Daoy (cell line): ENCODE results near the gene NEDD9. TPM values are rescaled to one million over a fixed set of nuclear protein-coding genes. Genes with fewer than 3 reads are reported as not detected.

Experiments
- DNase-seq: peaks from one replicate; pipeline ENCODE4 v3.0.0-alpha.2; 2015; ENCODE audit warnings: low read depth
- total RNA-seq: library from RNA; depleted of rRNA; stranded (reverse); fragments of >200 nt; shearing (Covaris generic); gene quantifications from 2 replicates; pipeline ENCODE4 v1.2.3, GENCODE V29; 2014

The NEDD9 gene
- total RNA-seq, 1 experiment from 2014 or later: 20.5 TPM

DNA sequence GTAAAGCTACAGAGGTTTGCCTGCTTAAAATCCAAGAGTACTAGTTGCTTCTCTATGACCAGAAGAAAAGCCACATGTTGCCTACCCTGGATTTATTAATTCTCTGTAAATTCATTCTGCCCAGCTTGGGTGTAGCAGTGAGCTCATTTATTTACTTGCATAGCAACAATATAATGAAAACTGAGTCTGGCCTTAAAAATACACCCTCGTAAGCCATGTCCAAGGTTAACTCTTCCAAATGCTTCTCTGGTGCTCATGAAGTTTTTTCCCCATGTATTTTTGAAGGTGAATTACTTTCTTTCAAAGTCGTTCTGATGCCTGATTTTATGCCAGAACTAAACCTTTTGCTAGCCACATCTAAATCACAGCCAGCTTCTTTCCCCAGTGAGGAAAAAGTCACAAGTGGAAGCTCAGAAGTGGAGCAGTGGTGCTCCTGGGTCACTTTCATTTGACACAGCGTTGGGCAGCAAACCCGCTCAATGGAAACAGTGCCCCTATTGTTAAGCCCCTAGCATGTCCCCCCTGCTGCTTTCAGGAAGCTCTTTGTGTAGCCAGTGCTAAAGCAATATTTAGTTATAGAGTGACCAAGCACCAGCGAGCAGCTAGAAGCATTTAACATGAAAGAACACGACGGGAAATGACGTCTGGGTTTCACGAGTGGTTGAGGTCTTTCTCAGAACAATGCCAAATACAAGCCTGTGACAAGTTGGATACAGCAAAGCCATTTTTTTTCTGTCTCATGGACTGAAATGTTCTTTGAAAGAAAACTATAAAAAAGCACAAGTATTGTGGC lies 29.8 kb downstream of the NEDD9 start:
- DNase-seq: peak; percentile 41

DNA sequence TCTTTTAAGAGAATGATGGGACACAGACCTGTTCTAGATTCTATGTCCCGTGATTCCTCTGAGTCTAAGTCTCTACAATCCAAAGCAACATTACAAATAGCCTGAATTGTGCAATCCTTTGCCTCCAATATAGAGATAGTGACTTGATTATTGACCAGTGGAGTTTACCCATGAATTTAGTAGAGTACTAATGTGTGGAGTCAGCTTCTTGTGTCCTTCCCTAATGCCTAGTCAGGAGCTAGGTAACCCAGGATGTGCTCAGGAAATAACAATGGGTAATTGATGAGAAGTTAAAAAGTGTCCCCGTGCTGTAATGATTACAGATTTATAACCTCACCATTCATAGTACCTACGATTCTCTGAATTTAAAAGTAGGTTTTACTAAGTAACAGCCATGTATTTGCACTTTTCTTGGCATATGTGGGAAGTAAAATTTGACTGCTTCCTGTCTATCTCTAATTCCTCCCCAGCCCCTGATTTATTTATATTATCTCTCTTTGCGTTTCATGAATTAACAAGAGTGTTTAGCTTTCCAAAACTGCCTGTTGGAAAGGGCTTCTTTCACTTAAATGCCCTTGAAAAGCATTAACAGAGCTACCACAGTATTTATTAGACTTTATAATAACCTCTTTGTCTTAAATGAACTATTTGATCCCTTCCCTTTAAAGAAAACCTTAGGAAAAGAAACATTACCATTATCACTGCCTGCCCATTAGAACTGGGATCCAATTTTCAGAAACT lies 30.5 kb downstream of the NEDD9 start:
- DNase-seq: no peak

DNA sequence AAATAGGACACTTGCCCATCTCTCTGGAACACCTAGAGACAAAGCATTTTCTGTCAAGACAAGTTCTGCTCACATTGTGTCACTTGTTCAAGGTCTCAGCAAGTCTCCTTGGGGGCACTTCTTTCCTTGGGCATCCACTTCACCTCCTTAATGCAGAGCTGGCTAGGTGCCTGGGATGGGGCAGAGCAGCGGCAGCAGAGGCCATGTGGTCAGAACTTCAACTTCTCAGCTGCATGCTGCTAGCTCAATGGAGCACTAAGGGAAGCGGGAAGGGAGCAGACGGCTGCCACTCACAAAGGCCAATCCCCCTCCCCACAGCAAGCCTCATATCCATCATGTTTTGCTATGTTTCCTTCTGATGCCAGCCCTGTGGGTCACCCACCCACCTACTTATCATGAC lies 31.5 kb downstream of the NEDD9 start:
- DNase-seq: no peak

DNA sequence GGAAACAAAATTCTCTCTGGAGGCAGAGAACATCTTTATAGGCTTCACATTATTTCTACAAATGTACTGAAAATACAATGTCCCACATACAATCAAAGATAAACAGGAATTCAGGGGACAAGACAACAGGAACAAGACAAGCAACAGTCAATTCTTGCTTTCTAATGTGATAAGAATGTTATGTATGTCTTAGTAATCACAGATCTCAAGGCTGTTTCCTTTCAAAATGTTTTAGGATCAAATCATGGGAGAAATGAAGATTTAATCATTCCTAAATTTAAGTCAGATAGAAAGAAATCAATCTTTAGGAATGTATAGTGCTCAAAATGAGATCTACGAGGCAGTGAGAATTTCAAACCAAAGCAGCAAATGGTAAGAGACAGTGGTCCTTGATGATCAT lies 32.1 kb downstream of the NEDD9 start:
- no peak for DNase-seq

DNA sequence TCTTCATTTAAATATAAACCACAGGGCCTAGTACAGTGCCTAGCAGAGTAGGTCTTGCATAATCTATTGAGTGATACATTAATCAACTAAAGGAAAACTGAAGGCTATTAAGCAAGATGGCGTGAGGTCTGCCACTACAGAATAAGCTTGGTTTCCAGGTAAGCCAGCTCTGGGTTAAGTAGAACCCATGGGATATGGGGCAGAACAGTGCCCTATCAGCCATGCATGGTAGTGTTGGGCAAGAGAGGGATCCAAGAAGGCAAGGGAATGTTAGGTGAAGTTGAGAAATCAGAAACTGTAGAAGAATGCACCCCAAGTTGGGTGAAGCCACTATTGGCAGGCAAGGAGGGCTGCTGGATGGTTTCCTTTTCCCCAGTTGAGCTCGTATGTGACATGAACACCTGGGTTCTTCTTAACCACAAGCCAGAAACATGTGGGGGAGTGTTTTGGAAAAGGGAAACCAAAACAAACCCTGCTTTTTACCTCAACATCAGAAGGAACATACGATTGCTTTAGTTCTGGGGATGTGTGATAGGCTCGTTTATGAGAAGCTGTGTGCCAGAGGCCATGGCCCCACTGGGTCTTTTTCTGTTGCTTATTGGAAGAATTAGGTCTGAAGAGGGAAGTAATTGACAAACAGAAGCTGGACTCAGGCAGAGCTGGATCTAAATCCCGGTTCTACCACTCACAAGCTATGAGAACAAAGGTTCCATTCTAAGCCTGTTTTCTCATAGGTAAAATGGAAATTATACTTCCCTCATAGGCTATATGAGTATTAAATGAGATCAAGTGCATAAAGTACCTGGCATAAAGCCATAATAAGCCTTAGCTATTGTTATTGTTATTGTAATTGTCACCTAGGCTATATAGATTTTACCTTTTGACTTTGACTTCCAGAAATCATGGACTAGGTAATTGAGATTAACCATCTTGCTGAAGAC lies 33.5 kb downstream of the NEDD9 start:
- DNase-seq: no peak

DNA sequence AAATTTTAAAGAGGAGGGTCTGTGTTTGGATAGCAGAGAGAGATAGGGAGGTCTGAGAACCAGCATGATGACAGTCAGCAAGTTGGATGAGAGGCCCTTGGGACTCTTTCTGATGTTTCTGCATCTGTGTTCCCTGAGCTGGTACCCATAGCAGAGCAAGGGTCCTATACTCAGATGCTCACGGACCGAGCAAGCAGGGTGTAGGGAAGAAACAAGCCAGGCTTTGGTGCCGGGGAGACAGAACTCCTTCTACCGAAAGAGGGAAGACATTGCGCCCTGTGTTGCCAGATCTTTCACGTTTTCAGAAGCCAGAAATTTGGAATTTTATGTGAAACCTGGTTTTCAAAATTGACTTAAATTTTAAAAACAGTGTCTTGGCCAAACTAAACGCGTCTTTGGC lies 34.6 kb downstream of the NEDD9 start:
- DNase-seq: no peak

DNA sequence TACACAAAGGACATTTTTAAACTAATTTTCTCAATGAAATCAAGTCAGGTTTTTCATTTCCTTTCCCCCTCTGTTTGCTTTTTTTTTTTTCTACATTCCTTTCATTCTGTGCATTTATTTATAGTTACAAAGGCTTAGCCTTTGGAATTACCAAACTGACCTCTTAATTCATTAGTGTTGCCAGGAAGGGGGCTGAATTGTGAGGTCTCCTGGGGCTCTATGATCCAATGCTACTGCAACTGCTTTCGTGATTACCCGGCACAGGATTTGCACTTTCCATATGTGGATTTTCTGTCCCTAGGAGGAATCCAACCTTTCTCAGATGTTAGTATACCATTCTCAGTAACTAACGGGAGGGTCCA lies 35.3 kb downstream of the NEDD9 start:
- DNase-seq: peak; percentile 39

DNA sequence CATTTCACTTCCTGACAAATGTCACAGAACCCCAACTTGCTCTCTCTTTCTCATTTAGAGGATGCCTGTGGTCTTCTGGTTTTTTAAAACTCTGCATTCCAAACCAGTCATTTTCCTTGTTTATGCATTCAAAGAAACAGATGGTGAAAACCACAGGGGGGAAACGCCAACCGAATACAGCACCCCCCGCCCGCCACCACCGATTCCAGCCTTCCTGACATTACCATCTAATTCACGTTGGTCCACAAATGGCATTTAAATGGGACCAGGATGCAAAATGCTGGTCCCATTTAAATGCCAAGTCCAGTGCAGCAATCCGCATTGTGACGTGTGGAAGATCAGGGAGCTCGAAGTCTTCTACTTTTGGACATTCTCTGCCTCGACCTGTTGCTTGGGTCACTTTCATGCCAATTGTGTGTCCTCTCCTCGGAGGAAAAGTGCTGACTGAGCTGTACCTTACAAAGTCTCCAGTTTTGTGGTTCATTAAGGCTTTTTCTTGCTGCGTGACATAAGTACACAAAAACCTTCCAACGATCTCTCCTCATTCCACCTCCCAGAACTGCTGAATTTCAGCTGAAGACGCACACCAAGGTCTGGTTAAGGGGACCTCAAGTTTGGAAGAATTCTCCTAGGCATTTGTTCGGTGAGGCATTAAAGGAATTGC lies 35.8 kb downstream of the NEDD9 start:
- DNase-seq: peak; percentile 63

DNA sequence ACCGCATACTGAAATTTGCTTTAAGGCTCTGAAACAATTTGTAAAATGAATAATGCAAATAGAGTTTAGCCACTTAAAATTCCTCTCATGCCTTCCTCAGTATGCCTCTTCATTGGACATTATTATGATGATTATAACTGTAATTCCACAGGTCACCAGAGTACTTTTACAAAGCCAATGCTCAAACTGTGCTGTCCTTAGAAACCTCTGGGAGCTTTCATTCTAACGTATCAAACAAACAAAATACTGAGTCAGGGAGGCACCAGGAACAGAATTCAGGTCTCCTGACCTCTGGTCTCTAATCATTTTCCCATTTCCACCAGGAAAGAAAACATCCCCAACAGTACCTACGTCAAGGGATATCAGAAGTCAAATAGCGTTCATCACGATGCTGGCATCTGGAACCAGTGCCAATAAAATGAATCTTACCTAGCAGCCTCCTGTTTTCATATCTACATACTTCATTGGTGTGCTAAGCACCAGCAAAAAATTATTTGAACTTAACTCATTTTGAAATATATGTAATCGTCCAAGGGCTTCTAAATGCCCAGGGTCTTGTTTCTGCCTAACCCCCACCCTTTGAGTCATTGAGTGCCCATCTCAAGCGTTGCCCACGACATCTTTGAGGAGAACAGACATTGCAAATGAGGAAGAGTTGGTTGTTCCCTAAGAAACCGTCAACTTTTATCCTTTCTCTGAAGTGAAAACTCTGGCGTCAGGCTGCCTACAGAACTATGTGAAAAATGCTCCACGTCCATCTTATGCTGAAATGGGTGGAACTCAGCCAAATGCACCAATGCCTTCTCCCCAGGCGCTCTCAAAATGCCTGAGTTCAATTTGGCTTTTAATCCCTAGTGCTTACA lies 37.9 kb downstream of the NEDD9 start:
- DNase-seq: no peak

DNA sequence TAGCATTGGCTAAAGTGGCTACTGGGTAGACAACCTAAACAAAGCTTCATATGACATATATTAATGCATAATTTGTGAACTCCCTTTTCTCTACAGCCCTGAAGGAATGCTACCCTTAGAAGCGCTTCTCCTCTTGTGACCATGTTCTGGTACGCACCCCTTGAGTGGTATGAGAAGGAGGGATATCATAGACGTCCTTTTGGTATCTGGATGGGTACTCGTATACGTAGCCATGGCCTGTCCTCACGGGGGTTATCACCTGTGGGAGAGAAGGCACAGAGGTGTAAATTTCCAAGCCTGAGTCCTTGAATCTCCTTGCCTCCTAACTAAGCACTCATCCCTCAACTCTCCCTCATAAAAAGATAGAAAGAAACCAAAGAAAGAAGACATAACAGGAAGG lies 39.0 kb downstream of the NEDD9 start:
- no peak for DNase-seq

DNA sequence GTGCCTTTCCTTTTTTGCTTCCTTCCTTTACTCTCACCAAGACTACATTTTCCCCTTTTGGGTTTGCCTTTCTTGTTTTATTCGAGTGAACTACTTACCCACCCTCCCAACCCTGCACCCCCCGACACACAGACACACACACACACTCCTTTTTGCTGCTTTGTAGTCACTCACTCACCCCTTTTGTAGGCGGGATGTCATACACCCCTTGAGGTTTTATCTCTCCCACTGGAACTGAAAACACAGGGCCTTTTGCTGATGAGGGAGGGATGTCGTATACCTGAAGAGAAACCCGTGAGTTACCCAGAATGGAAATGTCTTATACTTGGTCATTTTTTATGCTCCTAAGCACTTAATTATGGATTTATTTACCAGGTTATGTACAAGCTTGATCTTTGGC lies 40.3 kb downstream of the NEDD9 start:
- no peak for DNase-seq

DNA sequence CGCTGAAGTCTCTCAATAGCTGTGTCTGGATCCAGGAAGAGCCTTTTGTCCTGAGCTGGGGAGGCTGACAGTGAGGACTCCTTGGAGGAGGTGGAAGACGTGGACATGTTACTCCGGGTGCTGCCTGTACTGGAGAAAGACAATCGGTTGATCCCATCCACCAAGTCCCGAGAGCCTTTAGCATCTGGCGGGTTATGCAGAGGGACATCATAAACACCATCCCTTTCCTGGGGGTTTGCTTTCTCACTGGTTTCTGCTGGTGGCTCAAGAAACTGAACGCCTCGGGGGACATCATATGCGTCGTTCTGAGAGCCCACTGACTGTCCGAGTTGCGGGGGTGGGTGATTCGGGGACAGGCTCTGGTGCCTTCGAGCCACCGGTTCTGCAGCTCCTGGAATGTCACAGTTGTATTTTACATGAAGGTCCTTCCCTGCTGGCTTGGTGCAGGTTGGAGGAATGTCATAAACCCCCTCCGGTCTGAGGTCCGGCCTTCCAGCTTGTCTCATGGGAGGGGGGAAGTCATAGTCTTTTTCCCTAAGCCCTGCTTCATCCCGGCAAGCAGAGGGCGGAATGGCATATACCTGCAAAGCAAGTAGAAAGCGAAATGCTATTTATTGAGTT lies 41.7 kb downstream of the NEDD9 start:
- no peak for DNase-seq

DNA sequence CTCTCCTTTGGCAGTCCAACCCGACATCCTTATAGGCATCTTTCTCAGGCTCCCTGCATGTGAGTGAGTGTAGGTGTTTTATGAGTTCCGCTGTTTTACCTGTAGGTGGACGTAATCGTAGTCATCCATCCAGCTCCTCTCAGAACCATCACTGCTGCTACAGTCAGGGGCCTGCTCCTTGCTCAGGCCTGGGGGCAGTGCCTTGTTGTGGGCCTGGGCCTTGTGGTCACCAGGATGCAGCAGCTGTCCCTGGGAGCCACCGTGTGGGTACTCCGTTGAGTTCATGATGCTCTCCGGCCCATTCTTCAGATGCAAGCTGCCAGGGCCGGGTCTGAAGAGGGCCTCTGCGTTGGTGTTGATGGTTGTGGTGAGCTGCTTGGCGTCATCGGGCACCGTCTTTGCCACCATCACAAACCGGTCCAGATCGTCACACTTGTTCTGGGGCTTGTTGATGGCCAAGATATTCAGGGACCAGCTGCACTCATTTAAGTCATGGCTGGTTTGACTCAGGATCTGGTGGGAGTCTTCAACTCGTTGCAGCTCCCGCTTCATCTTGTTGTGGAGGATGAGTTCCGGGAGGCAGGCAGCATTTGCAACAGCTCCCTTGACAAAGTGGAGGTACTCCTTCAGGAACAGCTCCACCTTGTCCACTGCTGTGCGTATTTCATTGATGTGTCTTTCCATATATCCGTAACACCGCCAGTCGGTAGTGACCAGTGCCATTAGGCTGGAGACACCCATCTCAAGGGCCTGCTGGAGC lies 42.4 kb downstream of the NEDD9 start:
- no peak for DNase-seq

DNA sequence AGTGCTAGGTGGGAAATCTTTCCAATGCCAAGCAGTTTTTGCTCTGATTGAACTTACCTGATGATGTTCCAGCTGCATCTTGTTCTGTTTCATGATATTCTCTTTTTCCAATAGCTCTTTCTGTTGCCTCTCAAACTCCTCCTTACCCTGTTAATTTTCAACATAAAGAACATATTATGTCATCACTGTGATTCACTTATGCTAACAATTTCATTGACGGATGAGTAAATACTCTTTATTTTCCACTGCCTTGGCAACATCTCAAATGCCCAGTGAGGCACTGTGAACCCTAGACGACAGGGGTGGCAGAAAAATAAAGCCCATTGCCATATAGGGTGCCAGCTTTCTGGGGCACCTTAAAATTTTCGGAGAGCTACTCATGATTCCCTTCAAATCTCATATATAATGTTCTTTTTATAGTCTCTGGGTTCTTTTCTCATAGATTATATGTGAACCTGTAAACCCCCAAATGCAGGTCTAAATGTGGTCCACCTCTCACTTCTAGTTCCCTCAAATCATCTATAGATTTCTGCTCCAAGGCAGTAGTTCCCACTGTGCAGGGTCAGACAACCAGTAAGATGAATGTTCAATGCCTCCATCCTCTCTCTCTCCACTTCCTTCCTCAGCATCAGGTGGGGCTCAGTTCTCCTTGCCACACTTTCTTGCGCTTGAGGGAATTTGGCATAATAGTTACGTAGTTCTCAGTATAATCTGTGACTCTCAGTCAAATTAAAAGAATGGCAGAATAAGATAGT lies 44.1 kb downstream of the NEDD9 start:
- peak; percentile 29 for DNase-seq

DNA sequence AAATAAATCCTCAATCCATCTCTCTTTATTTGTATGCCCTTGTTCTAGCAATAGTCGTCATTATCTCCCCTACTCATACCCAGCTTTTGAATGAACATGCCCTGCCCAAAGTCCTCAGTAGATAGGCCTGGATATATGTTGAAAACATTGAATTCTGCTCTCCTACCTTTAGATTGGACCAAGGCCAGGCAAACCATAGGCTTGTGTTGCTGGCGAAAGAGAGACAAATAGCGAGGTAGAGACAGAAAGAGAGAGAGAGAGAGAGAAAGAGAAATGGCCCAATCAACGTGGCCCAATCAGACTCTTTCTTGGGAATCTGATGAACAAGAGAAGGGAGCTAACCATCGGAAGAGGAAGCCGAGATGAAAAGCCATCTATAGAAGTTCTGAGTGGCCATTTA lies 45.2 kb downstream of the NEDD9 start:
- no peak for DNase-seq

DNA sequence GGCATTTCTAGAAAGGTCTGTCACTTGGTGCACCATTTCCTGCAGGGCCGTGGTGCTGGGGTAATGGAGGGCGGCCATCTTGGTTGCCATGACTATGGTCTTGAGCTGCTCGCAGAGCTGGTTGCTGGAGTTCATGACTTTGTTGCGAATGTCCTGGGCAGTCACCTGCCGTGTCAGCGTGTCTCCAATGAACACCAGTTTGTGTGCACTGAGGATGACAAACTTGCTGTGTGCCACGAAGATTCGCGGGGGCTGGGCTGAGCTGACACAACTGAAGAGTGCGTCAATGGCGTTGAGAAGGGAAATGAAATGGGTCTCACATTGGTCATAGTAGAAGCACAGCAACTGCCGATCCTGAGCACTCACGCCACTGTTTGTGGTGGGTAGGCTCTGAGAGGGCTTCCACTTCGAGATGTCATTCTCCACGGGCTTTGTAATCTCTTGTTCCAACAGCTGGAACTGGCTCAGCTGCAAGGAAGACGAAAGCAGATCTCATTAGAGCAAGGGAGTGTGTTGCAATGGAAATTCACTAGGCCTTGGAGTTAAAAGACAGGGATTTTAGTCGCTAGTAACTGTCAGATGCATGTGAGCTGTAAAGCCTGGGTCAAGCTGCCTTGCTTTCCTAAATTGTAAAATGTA lies 47.1 kb downstream of the NEDD9 start:
- no peak for DNase-seq

DNA sequence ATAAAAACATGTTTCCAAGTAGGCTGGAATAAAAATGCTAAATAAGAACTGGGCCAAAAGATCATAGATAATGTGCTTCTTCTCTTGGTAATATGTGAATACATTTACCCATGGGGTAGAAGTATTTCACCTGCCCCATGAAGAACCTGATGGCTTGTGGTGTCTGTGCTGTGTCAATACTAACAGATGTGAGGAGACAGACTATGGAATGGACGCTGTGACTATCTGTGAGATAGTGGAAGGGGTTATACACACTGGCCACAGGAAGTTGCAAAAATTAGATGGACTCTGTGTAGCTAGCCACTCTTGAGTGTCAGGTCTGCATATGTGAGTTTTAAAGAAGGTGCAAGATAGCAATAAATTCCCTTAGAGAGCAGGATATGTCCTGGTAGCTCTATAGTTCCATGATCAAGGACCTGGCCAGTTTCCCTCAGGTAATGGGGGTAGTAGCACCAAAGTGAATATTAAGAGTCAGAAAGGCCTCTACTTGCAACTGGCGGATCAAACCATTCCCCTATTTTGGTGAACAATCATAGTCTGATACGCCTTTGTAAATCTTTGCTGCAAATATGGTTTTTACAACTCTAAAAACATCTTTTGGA lies 48.6 kb downstream of the NEDD9 start:
- DNase-seq: no peak
